H9 (cell line): ENCODE results near the gene TRIL. TPM values are rescaled to one million over a fixed set of nuclear protein-coding genes. Genes with fewer than 3 reads are reported as not detected.
A peak's percentile ranks its signal among the peaks of the same experiment; 100 is the strongest.

Experiments used
- DNase-seq: peaks from one replicate; pipeline ENCODE4 v3.0.0-alpha.2; 2017
- H2AFZ ChIP-seq: one replicate; pipeline ENCODE4 v1.6.1; 2013; ENCODE audit warnings: mild to moderate bottlenecking, low read length, control low read depth, moderate library complexity
- H2AK5ac ChIP-seq: 2 replicates; pipeline ENCODE4 v1.6.1; 2013; ENCODE audit warnings: low read length, control low read depth, mixed read lengths; ENCODE audit not compliant: insufficient read length
- H2BK120ac ChIP-seq: one replicate; pipeline ENCODE4 v1.6.1; 2013; ENCODE audit warnings: low read depth, mild to moderate bottlenecking, low read length, control low read depth, inconsistent platforms; ENCODE audit not compliant: poor library complexity, severe bottlenecking
- H2BK12ac ChIP-seq: 2 replicates; pipeline ENCODE4 v1.6.1; 2013; ENCODE audit warnings: low read length, control low read depth, mixed read lengths, low read depth; ENCODE audit not compliant: insufficient read length
- H2BK15ac ChIP-seq: 2 replicates; pipeline ENCODE4 v1.6.1; 2013; ENCODE audit warnings: low read depth, low read length, control low read depth
- H2BK20ac ChIP-seq: one replicate; pipeline ENCODE4 v1.6.1; 2013; ENCODE audit warnings: low read depth, mild to moderate bottlenecking, low read length, control low read depth, inconsistent platforms; ENCODE audit not compliant: poor library complexity, severe bottlenecking
- H2BK5ac ChIP-seq: 2 replicates; pipeline ENCODE4 v1.6.1; 2013; ENCODE audit warnings: low read length, control low read depth, mixed read lengths; ENCODE audit not compliant: insufficient read length
- H3K14ac ChIP-seq: 2 replicates; pipeline ENCODE4 v1.6.1; 2013; ENCODE audit warnings: low read length, control low read depth; ENCODE audit not compliant: insufficient read depth
- H3K18ac ChIP-seq: 2 replicates; pipeline ENCODE4 v1.6.1; 2013; ENCODE audit warnings: low read depth, mild to moderate bottlenecking, mixed read lengths, low read length, control low read depth; ENCODE audit not compliant: insufficient read length
- H3K23ac ChIP-seq: 2 replicates; pipeline ENCODE4 v1.6.1; 2013; ENCODE audit warnings: low read length, control low read depth, mixed read lengths, low read depth; ENCODE audit not compliant: insufficient read length
- H3K23me2 ChIP-seq: 2 replicates; pipeline ENCODE4 v1.6.1; 2013; ENCODE audit warnings: low read depth, mild to moderate bottlenecking, mixed read lengths, low read length, control low read depth; ENCODE audit not compliant: insufficient read length, poor library complexity, severe bottlenecking
- H3K27ac ChIP-seq: 2 replicates; pipeline ENCODE4 v1.5.1; 2013; ENCODE audit warnings: low read length, control low read depth, mixed read lengths, low read depth; ENCODE audit not compliant: insufficient read length
- H3K27me3 ChIP-seq: 2 replicates; pipeline ENCODE4 v1.6.1; 2013; ENCODE audit warnings: low read length, control low read depth, inconsistent platforms; ENCODE audit not compliant: insufficient read depth
- H3K4ac ChIP-seq: 2 replicates; pipeline ENCODE4 v1.6.1; 2013; ENCODE audit warnings: low read depth, mild to moderate bottlenecking, control low read depth, inconsistent platforms, low read length, moderate library complexity
- H3K4me1 ChIP-seq: 2 replicates; pipeline ENCODE4 v1.6.1; 2013; ENCODE audit warnings: low read length, control low read depth, inconsistent platforms; ENCODE audit not compliant: insufficient read depth
- H3K4me2 ChIP-seq: 2 replicates; pipeline ENCODE4 v1.6.1; 2013; ENCODE audit warnings: low read length, control low read depth, mixed read lengths; ENCODE audit not compliant: insufficient read length, insufficient read depth
- H3K56ac ChIP-seq: 2 replicates; pipeline ENCODE4 v1.6.1; 2013; ENCODE audit warnings: low read depth, mild to moderate bottlenecking, mixed read lengths, low read length, control low read depth; ENCODE audit not compliant: insufficient read length
- H3K79me1 ChIP-seq: 2 replicates; pipeline ENCODE4 v1.6.1; 2013; ENCODE audit warnings: low read depth, mild to moderate bottlenecking, moderate library complexity, low read length, control low read depth, inconsistent platforms; ENCODE audit not compliant: insufficient read depth, poor library complexity, severe bottlenecking
- H3K79me2 ChIP-seq: 2 replicates; pipeline ENCODE4 v1.6.1; 2013; ENCODE audit warnings: low read length, control low read depth, inconsistent platforms; ENCODE audit not compliant: insufficient read depth
- H3K9ac ChIP-seq: 2 replicates; pipeline ENCODE4 v1.6.1; 2013; ENCODE audit warnings: low read length, control low read depth, mixed read lengths; ENCODE audit not compliant: insufficient read length; ENCODE audit errors: extremely low read depth
- H3K9me3 ChIP-seq: one replicate; pipeline ENCODE4 v1.6.1; 2013; ENCODE audit warnings: low read depth, low read length, inconsistent platforms; ENCODE audit not compliant: control insufficient read depth
- H3T11ph ChIP-seq: one replicate; pipeline ENCODE4 v1.6.1; 2013; ENCODE audit warnings: mild to moderate bottlenecking, low read length, control low read depth, inconsistent platforms
- H4K20me1 ChIP-seq: one replicate; pipeline ENCODE4 v1.6.1; 2013; ENCODE audit not compliant: control insufficient read depth, insufficient read length, insufficient read depth
- H4K5ac ChIP-seq: 2 replicates; pipeline ENCODE4 v1.6.1; 2013; ENCODE audit warnings: low read depth, mild to moderate bottlenecking, mixed read lengths, low read length, control low read depth; ENCODE audit not compliant: insufficient read length
- H4K8ac ChIP-seq: replicated peaks from 2 replicates; pipeline ENCODE4 v1.6.1; 2013; ENCODE audit warnings: low read length, control low read depth, mixed read lengths, low read depth; ENCODE audit not compliant: insufficient read length
- H4K91ac ChIP-seq: 2 replicates; pipeline ENCODE4 v1.6.1; 2013; ENCODE audit warnings: low read depth, mild to moderate bottlenecking, moderate library complexity, mixed read lengths, low read length, control low read depth; ENCODE audit not compliant: insufficient read length
- H3K27ac Mint-ChIP-seq, 3 experiments: 2 replicates in 2 of 3; 3 replicates in 1 of 3; pipeline ENCODE4 v1.8.0; 2020 to 2021; ENCODE audit warnings: mixed read lengths in 3 of 3, mild to moderate bottlenecking in 1 of 3, moderate library complexity in 1 of 3
- H3K27me3 Mint-ChIP-seq: 2 replicates; pipeline ENCODE4 v1.8.0; 2021; ENCODE audit warnings: low read depth, mild to moderate bottlenecking, moderate library complexity, mixed read lengths
- H3K36me3 Mint-ChIP-seq, 3 experiments: 2 replicates in 2 of 3; 3 replicates in 1 of 3; pipeline ENCODE4 v1.8.0; 2020 to 2021; ENCODE audit warnings: low read depth in 3 of 3, mixed read lengths in 3 of 3; ENCODE audit not compliant: insufficient read depth in 1 of 3
- H3K4me1 Mint-ChIP-seq, 2 experiments: 2 replicates each; pipeline ENCODE4 v1.8.0; 2020; ENCODE audit warnings: mixed read lengths in 2 of 2
- H3K4me3 Mint-ChIP-seq, 2 experiments: 2 replicates in 1 of 2; 3 replicates in 1 of 2; pipeline ENCODE4 v1.8.0; 2020 to 2021; ENCODE audit warnings: mild to moderate bottlenecking in 2 of 2, mixed read lengths in 2 of 2, moderate library complexity in 1 of 2
- H3K9me3 Mint-ChIP-seq, 2 experiments: 2 replicates in 1 of 2; 3 replicates in 1 of 2; pipeline ENCODE4 v1.8.0; 2020; ENCODE audit warnings: mild to moderate bottlenecking in 2 of 2, mixed read lengths in 2 of 2, moderate library complexity in 1 of 2
- WGBS: extraction: QIAGEN DNeasy Blood & Tissue Kit; methylation state at CpG from one replicate; pipeline ENCODE4 v1.1.7; 2013; ENCODE audit warnings: missing lambda C conversion rate, low lambda C conversion rate, mixed read lengths; ENCODE audit not compliant: insufficient read length; ENCODE audit errors: extremely low coverage; 5-methylcytosine and 5-hydroxymethylcytosine counted together
- total RNA-seq: library from RNA; stranded (reverse); gene quantifications from 2 replicates; pipeline ENCODE4 v1.2.1, GENCODE V29; 2021
- TF ChIP-seq, protein P1 (sequence below): fragments of 200-600 bp; sonication (generic); conservative IDR thresholded peaks from 3 replicates; pipeline ENCODE4 v1.8.0; 2021; ENCODE audit warnings: antibody characterized with exemption, mild to moderate bottlenecking

Gene TRIL
- total RNA-seq, 1 experiment from 2014 or later: 3.1 TPM

DNA sequence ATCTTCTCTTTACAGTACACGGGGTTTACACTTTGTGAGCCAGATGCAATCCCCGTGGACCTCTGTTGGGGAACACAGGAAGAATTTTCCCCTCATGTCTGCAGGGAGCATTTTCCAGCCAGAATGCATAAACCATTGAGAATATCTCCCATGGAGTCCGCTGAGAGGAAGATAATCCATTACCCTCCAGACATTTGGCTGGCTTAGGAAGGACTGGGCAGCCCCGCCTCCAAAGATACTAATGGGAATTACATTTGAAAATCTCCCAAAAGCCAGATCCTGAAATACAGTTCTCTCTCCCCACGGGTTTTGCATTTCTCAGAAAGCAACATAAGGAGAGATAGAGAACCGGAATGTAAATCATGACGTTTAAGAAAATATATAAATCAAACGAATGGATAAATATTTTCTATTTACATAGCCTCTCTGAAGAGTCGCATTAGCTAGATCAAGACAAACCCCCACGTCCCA lies 53.5 kb downstream of the TRIL start:
- H3K4me3 Mint-ChIP-seq: no peak overlapping the region
- Histone ChIP-seq H3K4ac (no peak overlapping the region), H4K8ac (no peak overlapping the region), H3K27ac (no peak overlapping the region), H2AK5ac (no peak overlapping the region), H3K9ac (no peak overlapping the region), H2BK120ac (no peak overlapping the region), H4K20me1 (no peaks in the 10 kb centered on the region), H3K4me2 (no peak overlapping the region), H3K27me3 (no peaks in the 10 kb centered on the region), H2AFZ (no peak overlapping the region), H3K79me2 (no peaks in the 10 kb centered on the region), H3K4me1 (peaks cover 2% of the 10 kb centered on the region; the same call in 1 of the 2 replicates), H3K18ac (no peak overlapping the region), H2BK5ac (no peak overlapping the region), H2BK20ac (no peak overlapping the region), H3T11ph (no peak overlapping the region), H3K56ac (no peak overlapping the region), H3K9me3 (no peaks in the 10 kb centered on the region), H4K5ac (no peak overlapping the region), H3K23me2 (no peaks in the 10 kb centered on the region), H4K91ac (no peak overlapping the region), H3K79me1 (no peaks in the 10 kb centered on the region), H3K23ac (no peak overlapping the region), H3K14ac (no peak overlapping the region), H2BK15ac (no peak overlapping the region), H2BK12ac (no peak overlapping the region)
- H3K36me3 Mint-ChIP-seq: no peaks in the 10 kb centered on the region
- no peak for DNase-seq
- TF ChIP-seq, protein P1, sequence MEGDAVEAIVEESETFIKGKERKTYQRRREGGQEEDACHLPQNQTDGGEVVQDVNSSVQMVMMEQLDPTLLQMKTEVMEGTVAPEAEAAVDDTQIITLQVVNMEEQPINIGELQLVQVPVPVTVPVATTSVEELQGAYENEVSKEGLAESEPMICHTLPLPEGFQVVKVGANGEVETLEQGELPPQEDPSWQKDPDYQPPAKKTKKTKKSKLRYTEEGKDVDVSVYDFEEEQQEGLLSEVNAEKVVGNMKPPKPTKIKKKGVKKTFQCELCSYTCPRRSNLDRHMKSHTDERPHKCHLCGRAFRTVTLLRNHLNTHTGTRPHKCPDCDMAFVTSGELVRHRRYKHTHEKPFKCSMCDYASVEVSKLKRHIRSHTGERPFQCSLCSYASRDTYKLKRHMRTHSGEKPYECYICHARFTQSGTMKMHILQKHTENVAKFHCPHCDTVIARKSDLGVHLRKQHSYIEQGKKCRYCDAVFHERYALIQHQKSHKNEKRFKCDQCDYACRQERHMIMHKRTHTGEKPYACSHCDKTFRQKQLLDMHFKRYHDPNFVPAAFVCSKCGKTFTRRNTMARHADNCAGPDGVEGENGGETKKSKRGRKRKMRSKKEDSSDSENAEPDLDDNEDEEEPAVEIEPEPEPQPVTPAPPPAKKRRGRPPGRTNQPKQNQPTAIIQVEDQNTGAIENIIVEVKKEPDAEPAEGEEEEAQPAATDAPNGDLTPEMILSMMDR: no peak
- H3K27ac Mint-ChIP-seq: peak overlapping the region in 2 of 3 experiments; percentile 16 to 29; a peak in 2 of 7 replicates
- H3K9me3 Mint-ChIP-seq: no peaks in the 10 kb centered on the region
- H3K4me1 Mint-ChIP-seq: peaks cover 35 to 49% of the 10 kb centered on the region in 2 experiments
- no peaks in the 10 kb centered on the region for H3K27me3 Mint-ChIP-seq
- no CpG with 5 or more reads among the region's 10 CpGs for WGBS
